ENCODE results near the gene SIGLEC7. TPM values are rescaled to one million over a fixed set of nuclear protein-coding genes. Genes with fewer than 3 reads are reported as not detected.
A peak's percentile ranks its signal among the peaks of the same experiment; 100 is the strongest.

Gene SIGLEC7
- total and polyA plus RNA-seq, 3 donors from 2014 or later, result 0.79 to 2.0 (median 1.2) TPM

GRCh38 chr19:51127755-51128154 is 14.3 kb upstream of the SIGLEC7 start:
- H3K9me3 ChIP-seq, result no peaks in the 10 kb centered on the region
- H3K27me3 ChIP-seq, result no peaks in the 10 kb centered on the region
- H3K36me3 ChIP-seq (ENCODE audit: low read depth, missing control alignments), result no peaks in the 10 kb centered on the region
- 87 to 88% methylated on average over 4 of the region's 4 CpGs for WGBS, 2 donors
- peak overlapping the region in 1 of 2 donors; percentile 69 for H3K27ac ChIP-seq
- H3K4me3 ChIP-seq, result no peak overlapping the region
- intact Hi-C loops (cut with DNase I; ENCODE audit: low total_unique reads), result no loop called here
- peaks cover 58% of the 10 kb centered on the region for H3K4me1 ChIP-seq
- no peak for DNase-seq
- TF ChIP-seq POLR2A (IDR thresholded peaks at IDR 0.05) (no peak), CTCF (IDR thresholded peaks at IDR 0.05) (no peak)

GRCh38 chr19:51128227-51128626 is 13.9 kb upstream of the SIGLEC7 start:
- no peak overlapping the region for H3K4me3 ChIP-seq
- H3K36me3 ChIP-seq (ENCODE audit: low read depth, missing control alignments), result no peaks in the 10 kb centered on the region
- no peaks in the 10 kb centered on the region for H3K9me3 ChIP-seq
- intact Hi-C loops (cut with DNase I; ENCODE audit: low total_unique reads), result no loop called here
- peak overlapping the region; percentile 50 to 69 for H3K27ac ChIP-seq
- H3K27me3 ChIP-seq, result no peaks in the 10 kb centered on the region
- no peak for DNase-seq
- 71 to 76% methylated on average over 7 of the region's 7 CpGs for WGBS, 2 donors
- TF ChIP-seq CTCF (IDR thresholded peaks at IDR 0.05) (no peak), POLR2A (IDR thresholded peaks at IDR 0.05) (no peak)
- peaks cover 57% of the 10 kb centered on the region for H3K4me1 ChIP-seq

- Histone ChIP-seq H3K9me3 (no peaks in the 10 kb centered on the region), H3K27ac (peak overlapping the region; percentile 50 to 69), H3K4me1 (peaks cover 45% of the 10 kb centered on the region), H3K4me3 (no peak overlapping the region), H3K27me3 (no peaks in the 10 kb centered on the region), H3K36me3 (ENCODE audit: low read depth, missing control alignments) (no peaks in the 10 kb centered on the region)
- TF ChIP-seq CTCF (IDR thresholded peaks at IDR 0.05) (no peak), POLR2A (IDR thresholded peaks at IDR 0.05) (no peak)
- intact Hi-C loops (cut with DNase I; ENCODE audit: low total_unique reads), result no loop called here
- 83 to 84% methylated on average over 8 of the region's 8 CpGs for WGBS, 2 donors
- DNase-seq, result no peak
Measured at GRCh38 chr19:51129716-51130115, 12.4 kb upstream of the SIGLEC7 start.

GRCh38 chr19:51131780-51132680 is 10.1 kb upstream of the SIGLEC7 start:
- WGBS, 2 donors, result 18 to 22% methylated on average over 24 of the region's 24 CpGs
- DNase-seq, result peak; percentile 93
- TF ChIP-seq CTCF (IDR thresholded peaks at IDR 0.05) (peak in 1 of 3 experiments; percentile 40), POLR2A (IDR thresholded peaks at IDR 0.05) (no peak)

More at GRCh38 chr19:51131780-51132680, 10.1 kb upstream of the SIGLEC7 start:
- intact Hi-C loops (cut with DNase I; ENCODE audit: low total_unique reads), result no loop called here
- Histone ChIP-seq H3K4me3 (peak overlapping the region in 1 of 2 donors; percentile 2), H3K36me3 (ENCODE audit: low read depth, missing control alignments) (no peaks in the 10 kb centered on the region), H3K27me3 (no peaks in the 10 kb centered on the region), H3K9me3 (no peaks in the 10 kb centered on the region), H3K4me1 (peaks cover 27% of the 10 kb centered on the region), H3K27ac (peak overlapping the region; percentile 57 to 83)
